ENCODE measurements around the gene ANKRD55.
"Not testable (repeated sequence)": the region's sequence is repeated elsewhere in the genome, so short reads cannot be mapped to it uniquely, and the experiment has no call there.

The ANKRD55 gene

GRCh38 chr5:56166671-56167385 is 66.3 kb downstream of the ANKRD55 start:
- DNase-seq = no peak

- DNase-seq = peak; percentile 42
These were observed 68.8 kb downstream of the ANKRD55 start for GRCh38 chr5:56164376-56164775.

DNA sequence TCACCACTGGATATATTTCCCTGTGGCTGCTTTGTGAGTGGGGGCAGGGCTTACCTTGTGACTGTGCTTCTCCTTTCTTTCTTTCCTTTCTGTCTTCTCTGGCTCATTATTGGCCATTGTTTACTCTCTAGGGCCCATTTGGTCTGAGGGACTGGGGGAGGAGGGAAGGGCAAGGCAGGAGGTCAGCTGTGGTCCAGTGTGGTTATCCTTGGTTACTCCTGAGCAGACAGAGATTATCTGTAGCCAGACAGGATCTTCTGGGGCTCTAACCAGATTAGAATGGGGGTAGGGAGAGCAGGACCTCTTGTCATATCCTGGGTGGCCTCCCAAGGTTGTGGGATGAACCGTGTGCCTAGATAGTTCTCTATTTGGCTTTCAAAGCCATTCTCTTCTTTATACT is 71.2 kb downstream of the ANKRD55 start:
- no peak for DNase-seq

DNA sequence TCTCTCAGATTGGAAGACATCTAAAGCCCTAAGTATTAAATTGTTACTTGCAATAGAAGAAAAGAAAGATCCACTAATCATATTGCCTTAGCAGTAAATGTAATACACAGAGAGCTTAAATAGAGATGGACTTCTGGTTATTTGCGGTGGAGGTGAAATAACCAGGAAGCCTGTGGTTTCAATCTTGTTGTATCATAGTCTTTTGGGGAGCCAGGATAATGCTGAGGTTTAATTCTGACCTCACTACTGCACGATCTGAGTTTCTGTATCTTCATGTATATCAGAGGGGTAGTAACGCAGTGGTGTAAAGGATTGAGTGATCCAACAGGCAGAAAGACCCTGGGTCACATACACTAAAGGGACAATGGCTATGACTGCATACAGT is 71.7 kb downstream of the ANKRD55 start:
- DNase-seq = no peak

GRCh38 chr5:56160723-56161438 is 72.2 kb downstream of the ANKRD55 start:
- DNase-seq = no peak

GRCh38 chr5:56159521-56159947 is 73.6 kb downstream of the ANKRD55 start:
- DNase-seq = no peak

DNA sequence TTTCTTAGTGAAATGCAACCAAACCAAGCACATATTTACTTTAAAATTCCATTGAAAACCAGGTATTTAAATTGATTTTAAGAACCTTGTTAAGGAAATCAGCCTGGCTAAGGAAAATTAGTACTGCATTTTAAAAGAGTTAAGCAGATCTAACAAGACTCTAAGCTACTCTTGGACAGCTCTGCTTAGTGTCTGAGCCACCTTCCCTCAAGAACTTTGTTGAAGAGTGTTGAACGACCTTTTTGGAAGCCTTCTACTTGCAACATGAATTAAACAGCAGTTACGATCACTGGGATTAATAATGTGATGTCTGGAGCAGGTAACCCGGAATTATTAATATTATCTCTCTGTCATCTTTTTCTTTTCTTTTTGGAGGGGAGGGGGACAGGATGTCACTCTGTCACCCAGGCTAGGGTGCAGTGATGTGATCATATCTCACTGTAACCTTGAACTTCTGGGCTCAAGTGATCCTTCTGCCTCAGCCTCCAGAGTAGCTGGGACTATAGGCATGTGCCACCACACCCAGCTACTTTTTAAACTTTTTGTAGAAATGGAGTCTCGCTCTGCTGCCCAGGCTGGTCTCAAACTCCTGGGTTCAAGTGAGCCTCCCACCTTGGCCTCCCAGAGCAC is 74.7 kb downstream of the ANKRD55 start:
- no peak for DNase-seq

DNA sequence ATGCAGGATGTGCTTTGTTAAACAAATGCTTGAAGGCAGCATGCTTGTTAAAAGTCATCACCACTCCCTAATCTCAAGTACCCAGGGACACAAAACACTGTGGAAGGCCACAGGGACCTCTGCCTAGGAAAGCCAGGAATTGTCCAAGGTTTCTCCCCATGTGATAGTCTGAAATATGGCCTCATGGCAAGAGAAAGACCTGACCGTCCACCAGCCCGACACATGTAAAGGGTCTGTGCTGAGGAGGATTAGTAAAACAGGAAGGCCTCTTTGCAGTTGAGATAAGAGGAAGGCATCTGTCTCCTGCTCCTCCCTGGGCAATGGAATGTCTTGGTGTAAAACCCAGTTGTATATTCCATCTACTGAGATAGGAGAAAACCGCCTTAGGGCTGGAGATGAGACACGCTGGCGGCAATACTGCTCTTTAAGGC is 75.9 kb downstream of the ANKRD55 start:
- not testable (repeated sequence) for DNase-seq

GRCh38 chr5:56156585-56157190 is 76.4 kb downstream of the ANKRD55 start:
- not testable (repeated sequence) for DNase-seq

DNA sequence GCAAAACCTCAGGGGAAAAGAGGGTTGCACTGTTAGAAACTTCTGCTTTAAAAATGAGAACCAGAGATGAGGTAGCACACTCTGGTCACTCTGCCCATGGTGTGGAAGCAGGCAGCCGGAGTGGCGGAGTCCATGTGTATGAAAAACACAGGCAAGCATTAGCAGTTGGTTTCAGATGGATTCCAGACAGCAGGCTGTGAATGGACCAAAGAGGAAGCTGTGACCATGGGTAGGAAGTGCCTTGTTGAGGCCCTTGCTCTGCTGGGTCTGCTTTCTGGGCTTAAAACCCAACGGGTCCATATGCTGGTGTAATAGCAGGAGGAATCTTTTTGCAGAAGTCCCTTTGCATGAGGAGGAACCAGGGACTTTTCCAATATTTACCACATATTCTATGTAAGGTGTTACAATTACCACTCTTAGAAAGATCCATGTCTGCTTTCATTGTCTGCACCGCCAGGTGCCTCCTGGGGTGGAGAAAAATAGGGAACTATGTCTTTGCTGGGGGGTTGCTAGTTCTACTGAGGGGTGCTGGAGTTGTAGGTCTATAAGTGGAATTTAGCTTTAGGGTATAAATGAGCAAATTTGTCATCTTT is 77.0 kb downstream of the ANKRD55 start:
- DNase-seq = no peak

GRCh38 chr5:56154732-56155484 is 78.2 kb downstream of the ANKRD55 start:
- no peak for DNase-seq

- no peak for DNase-seq
These were observed 80.7 kb downstream of the ANKRD55 start for GRCh38 chr5:56152437-56152836.

DNA sequence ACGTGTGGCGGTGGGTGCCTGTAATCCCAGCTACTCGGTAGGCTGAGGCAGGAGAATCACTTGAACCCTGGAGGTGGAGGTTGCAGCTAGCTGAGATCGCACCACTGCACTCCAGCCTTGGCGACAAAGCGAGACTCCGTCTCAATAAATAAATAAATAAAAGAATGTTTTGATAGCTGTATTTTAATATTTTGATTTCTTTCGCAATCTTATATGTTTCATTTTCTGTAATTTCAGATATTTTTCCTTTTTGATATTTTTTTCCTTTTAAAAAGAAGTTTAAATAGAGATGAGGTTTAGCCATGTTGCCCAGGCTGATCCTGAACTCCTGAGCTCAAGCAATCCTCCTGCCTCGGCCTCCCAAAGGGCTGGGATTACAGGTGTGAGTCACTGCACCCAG is 82.4 kb downstream of the ANKRD55 start:
- not testable (repeated sequence) for DNase-seq

DNA sequence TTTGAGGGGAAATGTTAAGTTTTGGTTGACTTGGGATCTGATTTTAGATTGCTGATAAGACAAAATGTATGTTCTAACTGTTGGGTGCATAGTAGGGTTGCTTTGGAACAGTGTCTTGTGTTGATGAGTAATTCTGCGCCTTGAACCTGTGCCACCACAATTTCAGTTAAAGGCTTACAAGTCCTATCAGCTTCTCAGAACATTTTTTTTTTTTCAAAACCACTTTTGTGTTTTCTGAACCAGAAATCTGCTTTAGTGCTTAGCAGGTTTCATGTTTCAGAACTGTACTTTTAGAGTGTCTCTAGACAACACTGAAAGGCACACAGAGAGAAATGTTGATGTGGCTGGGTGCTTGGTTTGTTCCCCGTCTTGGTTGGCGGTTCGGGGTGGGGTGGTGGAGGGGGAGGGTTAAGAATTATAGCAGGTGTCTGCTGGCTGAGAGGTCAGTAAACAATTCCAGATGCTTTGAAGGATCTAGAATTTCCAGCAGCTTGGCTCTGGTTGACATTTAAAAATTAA is 84.6 kb downstream of the ANKRD55 start:
- no peak for DNase-seq

- no peak for DNase-seq
These were observed 85.4 kb downstream of the ANKRD55 start for GRCh38 chr5:56147659-56148230.

DNA sequence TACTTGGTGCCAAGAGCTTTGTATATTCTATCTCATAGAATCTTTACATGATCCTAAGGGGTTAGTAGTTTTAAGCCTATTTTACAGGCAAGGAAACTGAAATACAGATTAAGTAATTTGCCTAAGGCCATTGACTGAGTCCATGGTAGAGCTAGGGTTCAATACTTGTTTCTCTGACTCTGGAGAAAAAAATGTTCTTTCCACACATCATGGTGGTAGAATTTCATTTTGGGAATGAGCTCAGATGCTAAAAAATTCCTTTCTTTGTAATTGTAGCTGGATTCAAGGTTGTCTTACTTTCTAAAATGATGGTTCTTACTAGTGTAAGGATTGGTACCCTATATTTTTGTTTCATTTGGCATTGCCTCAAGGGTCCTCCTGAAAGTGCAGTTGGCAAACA is 86.0 kb downstream of the ANKRD55 start:
- DNase-seq = no peak

DNA sequence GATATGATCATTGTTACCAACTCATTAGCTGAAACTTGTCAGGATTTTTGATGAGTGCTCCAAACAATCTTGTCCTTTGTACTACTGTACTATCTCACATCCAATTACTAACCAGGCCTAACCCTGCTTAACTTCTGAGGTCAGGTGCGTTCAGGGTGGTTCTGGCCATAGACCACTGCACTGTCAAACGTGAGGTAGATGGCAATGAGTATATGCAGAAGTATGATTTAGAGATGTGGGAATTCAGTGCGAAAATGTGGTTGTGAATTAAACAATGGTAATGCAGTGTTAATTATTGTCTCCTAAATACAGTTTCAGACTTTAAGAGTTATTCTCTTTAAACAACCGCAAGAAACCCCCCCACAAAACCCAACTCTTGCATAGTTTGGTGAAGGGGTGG is 86.5 kb downstream of the ANKRD55 start:
- DNase-seq = no peak

DNA sequence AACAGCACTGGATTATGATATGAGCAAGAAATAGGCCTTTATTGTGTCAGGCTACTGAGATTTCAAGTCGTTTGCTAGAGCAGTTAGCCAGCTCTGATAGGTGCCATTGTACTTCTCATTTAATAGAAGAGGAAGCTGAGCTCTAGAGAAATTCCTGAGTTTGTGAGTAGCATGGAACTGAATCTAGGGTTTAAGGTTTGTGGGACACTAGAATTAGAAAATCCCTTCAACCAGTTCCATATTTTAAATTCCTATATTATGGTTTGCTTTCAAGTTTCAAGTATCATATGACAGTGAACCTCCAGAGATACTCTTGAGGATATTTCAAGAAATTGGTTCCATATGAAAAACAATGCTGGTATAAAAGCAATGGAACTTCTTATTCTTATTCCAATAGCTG is 87.6 kb downstream of the ANKRD55 start:
- DNase-seq = no peak

GRCh38 chr5:56145106-56145505 is 88.0 kb downstream of the ANKRD55 start:
- no peak for DNase-seq

DNA sequence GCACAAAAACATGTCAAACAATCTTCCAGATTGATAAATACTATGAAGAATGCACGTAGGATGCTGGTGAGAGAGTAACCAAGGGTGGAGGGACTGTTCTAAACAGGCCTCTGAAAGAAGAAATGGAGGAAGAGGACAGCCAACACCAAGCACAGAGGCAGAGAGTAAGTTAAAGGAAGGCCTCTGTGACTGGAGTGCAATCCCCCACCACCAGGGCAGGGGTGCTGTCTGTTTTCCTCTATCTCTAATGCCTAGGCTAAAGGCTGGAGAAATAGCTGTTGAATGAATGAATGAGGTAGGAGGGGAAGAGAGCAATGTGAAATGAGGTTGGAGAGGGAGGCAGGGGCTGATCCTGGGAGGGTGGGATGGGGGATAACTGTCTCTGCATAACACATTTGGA is 88.9 kb downstream of the ANKRD55 start:
- DNase-seq = no peak

DNA sequence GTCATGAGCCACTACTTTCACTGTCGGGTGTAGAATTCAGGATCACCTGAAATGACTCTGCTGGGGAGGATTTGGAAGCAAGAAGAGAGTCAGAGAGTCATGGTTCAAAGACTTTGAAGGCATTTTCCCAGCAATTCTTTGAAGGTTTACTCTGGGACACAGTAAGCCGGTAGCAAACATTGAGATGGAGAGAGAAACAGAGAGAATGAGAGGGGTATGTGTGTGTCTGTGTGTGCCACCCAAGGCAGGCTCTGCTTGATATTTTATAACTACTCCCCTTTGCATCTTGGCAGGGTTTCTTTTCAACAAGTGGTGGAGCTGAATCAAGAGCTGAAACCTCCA is 89.8 kb downstream of the ANKRD55 start:
- DNase-seq = no peak
